ENCODE measurements around the gene TANC1. TPM values are rescaled to one million over a fixed set of nuclear protein-coding genes. Genes with fewer than 3 reads are reported as not detected.

TANC1 gene
- total RNA-seq, 2 donors from 2014 or later = 70.1 to 86.1 TPM

GRCh38 chr2:159146996-159147666 is 178.7 kb downstream of the TANC1 start:
- H3K27me3 ChIP-seq (replicated peaks; ENCODE audit: insufficient read depth) = no peaks in the 10 kb centered on the region
- H3K27ac ChIP-seq = no peak overlapping the region
- DNase-seq (ENCODE audit: low spot score) = no peak
- H3K9me3 ChIP-seq = no peaks in the 10 kb centered on the region
- H3K4me1 ChIP-seq (ENCODE audit: control insufficient read depth in 1 of 2, low read depth in 2 of 2) = peaks cover 0 to 26% of the 10 kb centered on the region in 2 donors
- no peak overlapping the region for H3K4me3 ChIP-seq
- no peaks in the 10 kb centered on the region for H3K36me3 ChIP-seq
- no peak for TF ChIP-seq CTCF (IDR thresholded peaks at IDR 0.05)
- no peak for ATAC-seq (ENCODE audit: insufficient number of reproducible peaks, low FRiP score, low read depth)

- H3K36me3 ChIP-seq = no peaks in the 10 kb centered on the region
- H3K4me1 ChIP-seq (ENCODE audit: control insufficient read depth in 1 of 2, low read depth in 2 of 2) = peaks cover 0 to 26% of the 10 kb centered on the region in 2 donors
- no peak for TF ChIP-seq CTCF (IDR thresholded peaks at IDR 0.05)
- H3K27me3 ChIP-seq (replicated peaks; ENCODE audit: insufficient read depth) = no peaks in the 10 kb centered on the region
- DNase-seq (ENCODE audit: low spot score) (no peak), ATAC-seq (ENCODE audit: insufficient number of reproducible peaks, low FRiP score, low read depth) (no peak)
- H3K4me3 ChIP-seq = no peak overlapping the region
- H3K9me3 ChIP-seq = no peaks in the 10 kb centered on the region
- H3K27ac ChIP-seq = no peak overlapping the region
Observed at GRCh38 chr2:159147690-159148089, 179.2 kb downstream of the TANC1 start.

GRCh38 chr2:159148901-159149300 is 180.5 kb downstream of the TANC1 start:
- H3K9me3 ChIP-seq = no peaks in the 10 kb centered on the region
- H3K27me3 ChIP-seq (replicated peaks; ENCODE audit: insufficient read depth) = no peaks in the 10 kb centered on the region
- no peak overlapping the region for H3K4me3 ChIP-seq
- H3K27ac ChIP-seq = no peak overlapping the region
- no peaks in the 10 kb centered on the region for H3K36me3 ChIP-seq
- DNase-seq (ENCODE audit: low spot score) = no peak
- TF ChIP-seq CTCF (IDR thresholded peaks at IDR 0.05) = no peak
- H3K4me1 ChIP-seq (ENCODE audit: control insufficient read depth in 1 of 2, low read depth in 2 of 2) = peaks cover 0 to 33% of the 10 kb centered on the region in 2 donors
- no peak for ATAC-seq (ENCODE audit: insufficient number of reproducible peaks, low FRiP score, low read depth)

GRCh38 chr2:159149747-159150146 is 181.3 kb downstream of the TANC1 start:
- Histone ChIP-seq H3K27ac (no peak overlapping the region), H3K9me3 (no peaks in the 10 kb centered on the region), H3K4me3 (no peak overlapping the region), H3K27me3 (replicated peaks; ENCODE audit: insufficient read depth) (no peaks in the 10 kb centered on the region), H3K4me1 (ENCODE audit: control insufficient read depth in 1 of 2, low read depth in 2 of 2) (peaks cover 0 to 39% of the 10 kb centered on the region in 2 donors), H3K36me3 (no peaks in the 10 kb centered on the region)
- no peak for ATAC-seq (ENCODE audit: insufficient number of reproducible peaks, low FRiP score, low read depth)
- TF ChIP-seq CTCF (IDR thresholded peaks at IDR 0.05) = no peak
- no peak for DNase-seq (ENCODE audit: low spot score)

GRCh38 chr2:159150280-159150746 is 181.9 kb downstream of the TANC1 start:
- Histone ChIP-seq H3K36me3 (no peaks in the 10 kb centered on the region), H3K4me1 (ENCODE audit: control insufficient read depth in 1 of 2, low read depth in 2 of 2) (peaks cover 0 to 41% of the 10 kb centered on the region in 2 donors), H3K27ac (no peak overlapping the region), H3K9me3 (no peaks in the 10 kb centered on the region), H3K4me3 (no peak overlapping the region), H3K27me3 (replicated peaks; ENCODE audit: insufficient read depth) (no peaks in the 10 kb centered on the region)
- no peak for ATAC-seq (ENCODE audit: insufficient number of reproducible peaks, low FRiP score, low read depth)
- DNase-seq (ENCODE audit: low spot score) = no peak
- TF ChIP-seq CTCF (IDR thresholded peaks at IDR 0.05) = no peak

Data from thoracic aorta (tissue), 2 donors.